Peyer's patch (tissue), 4 donors: ENCODE data around the gene GMCL1. TPM values are rescaled to one million over a fixed set of nuclear protein-coding genes. Genes with fewer than 3 reads are reported as not detected.

ENCODE experiments used
- DNase-seq, 3 donors: peaks; one replicate each; pipeline ENCODE4 v3.0.0-alpha.2; 2017 to 2019
- H3K27ac ChIP-seq, 4 donors: fragments of 200-600 bp; sonication (generic); one replicate each; pipeline ENCODE4 v1.5.1; 2016 to 2019
- H3K27me3 ChIP-seq, 2 donors: fragments of 200-600 bp; sonication (generic); one replicate each; pipeline ENCODE4 v1.5.1; 2019
- H3K36me3 ChIP-seq, 3 donors: fragments of 200-600 bp; sonication (generic); one replicate each; pipeline ENCODE4 v1.5.1; 2016 to 2019
- H3K4me1 ChIP-seq, 4 donors: fragments of 200-600 bp; sonication (generic); one replicate each; pipeline ENCODE4 v1.5.1; 2016 to 2019
- H3K4me3 ChIP-seq, 4 donors: fragments of 200-600 bp; sonication (generic); 1 replicate in 3 of 4; 2 replicates in 1 of 4; pipeline ENCODE4 v1.5.1; 2016 to 2019; ENCODE audit warnings: mild to moderate bottlenecking in 1 of 4
- H3K9me3 ChIP-seq, 4 donors: fragments of 200-600 bp; sonication (generic); one replicate each; pipeline ENCODE4 v1.5.1; 2016 to 2019; ENCODE audit warnings: mild to moderate bottlenecking in 1 of 4
- CTCF ChIP-seq, 6 experiments: fragments of 450-650 bp in 4 of 6; fragments of 200-600 bp in 2 of 6; sonication (generic) in 1 of 6; IDR thresholded peaks; one replicate each; pipeline ENCODE4 v1.5.1; 2017 to 2019; ENCODE audit warnings: antibody characterized with exemption in 6 of 6, mild to moderate bottlenecking in 3 of 6, moderate library complexity in 1 of 6
- POLR2A ChIP-seq, 2 donors: fragments of 450-650 bp; IDR thresholded peaks; one replicate each; pipeline ENCODE4 v1.5.1; 2017; ENCODE audit warnings: antibody characterized with exemption in 2 of 2, mild to moderate bottlenecking in 2 of 2, moderate library complexity in 2 of 2
- total RNA-seq, 4 donors: library from RNA; depleted of rRNA; stranded (reverse); fragments of >200 nt; gene quantifications; one replicate each; pipeline ENCODE4 v1.1.0, GENCODE V29; 2016

Gene GMCL1
- total RNA-seq, 4 donors from 2014 or later, result 15.4 to 29.2 (median 23.0) TPM

GRCh38 chr2:69846182-69847067 lies 17.0 kb downstream of the GMCL1 start:
- Histone ChIP-seq H3K4me1 (no peaks in the 10 kb centered on the region), H3K36me3 (peaks cover 0 to 61% (median 0%) of the 10 kb centered on the region in 3 donors), H3K27ac (no peak overlapping the region), H3K9me3 (no peaks in the 10 kb centered on the region), H3K4me3 (no peak overlapping the region), H3K27me3 (no peaks in the 10 kb centered on the region)
- TF ChIP-seq POLR2A (IDR thresholded peaks at IDR 0.05), result no peak
- TF ChIP-seq CTCF (IDR thresholded peaks at IDR 0.05), result no peak
- DNase-seq, result no peak

- peaks cover 0 to 67% (median 0%) of the 10 kb centered on the region in 3 donors for H3K36me3 ChIP-seq
- H3K9me3 ChIP-seq, result no peaks in the 10 kb centered on the region
- H3K27ac ChIP-seq, result no peak overlapping the region
- H3K27me3 ChIP-seq, result no peaks in the 10 kb centered on the region
- TF ChIP-seq POLR2A (IDR thresholded peaks at IDR 0.05) (no peak), CTCF (IDR thresholded peaks at IDR 0.05) (no peak)
- no peaks in the 10 kb centered on the region for H3K4me1 ChIP-seq
- no peak overlapping the region for H3K4me3 ChIP-seq
- DNase-seq, result no peak
Measured at GRCh38 chr2:69847068-69847828, 17.8 kb downstream of the GMCL1 start.

- TF ChIP-seq CTCF (IDR thresholded peaks at IDR 0.05) (no peak), POLR2A (IDR thresholded peaks at IDR 0.05) (no peak)
Measured at GRCh38 chr2:69848186-69848790, 18.8 kb downstream of the GMCL1 start.

GRCh38 chr2:69858261-69858660 lies 28.8 kb downstream of the GMCL1 start:
- Histone ChIP-seq H3K4me3 (no peak overlapping the region), H3K9me3 (no peaks in the 10 kb centered on the region), H3K4me1 (no peaks in the 10 kb centered on the region), H3K27ac (no peak overlapping the region), H3K27me3 (no peaks in the 10 kb centered on the region), H3K36me3 (peaks cover 0 to 16% (median 0%) of the 10 kb centered on the region in 3 donors)
- no peak for DNase-seq
- no peak for TF ChIP-seq POLR2A (IDR thresholded peaks at IDR 0.05)
- no peak for TF ChIP-seq CTCF (IDR thresholded peaks at IDR 0.05)

More at GRCh38 chr2:69848186-69848790, 18.8 kb downstream of the GMCL1 start:
- no peak overlapping the region for H3K27ac ChIP-seq
- H3K9me3 ChIP-seq, result no peaks in the 10 kb centered on the region
- H3K27me3 ChIP-seq, result no peaks in the 10 kb centered on the region
- H3K36me3 ChIP-seq, result peaks cover 0 to 73% (median 0%) of the 10 kb centered on the region in 3 donors
- H3K4me3 ChIP-seq, result no peak overlapping the region
- no peak for DNase-seq
- H3K4me1 ChIP-seq, result no peaks in the 10 kb centered on the region

- Histone ChIP-seq H3K4me1 (no peaks in the 10 kb centered on the region), H3K27ac (no peak overlapping the region), H3K36me3 (peaks cover 0 to 47% (median 0%) of the 10 kb centered on the region in 3 donors), H3K9me3 (no peaks in the 10 kb centered on the region), H3K4me3 (no peak overlapping the region), H3K27me3 (no peaks in the 10 kb centered on the region)
- TF ChIP-seq POLR2A (IDR thresholded peaks at IDR 0.05), result no peak
- TF ChIP-seq CTCF (IDR thresholded peaks at IDR 0.05), result no peak
- DNase-seq, result no peak
Measured at GRCh38 chr2:69863298-69863697, 33.8 kb downstream of the GMCL1 start.
